ENCODE data around the gene MINK1. TPM values are rescaled to one million over a fixed set of nuclear protein-coding genes. Genes with fewer than 3 reads are reported as not detected.
A peak's percentile ranks its signal among the peaks of the same experiment; 100 is the strongest.

The MINK1 gene
- total RNA-seq, 4 donors from 2014 or later, result 128 to 406 (median 181) TPM

GRCh38 chr17:4786516-4786915 lies 46.6 kb upstream of the MINK1 start:
- in situ Hi-C loops (cut with MboI; ENCODE audit: low pct_ligation_motif_present in 1 of 4, low pct_unique_long_range_greater_than_20kb in 1 of 4, low sequenced_read_pairs in 3 of 4) (loop anchor here (10.0 to 25.0 kb wide), 3 partner anchors 52 to 101 kb away; partner anchors contain the start of genes C17orf107 (in 2 of the 4), CXCL16 (in 1 of the 4), MED11 (in 1 of the 4) and ZMYND15 (in 1 of the 4)), intact Hi-C loops (cut with DNase I; ENCODE audit: low total_unique reads) (loop anchor here (5.0 to 10.0 kb wide), 2 partner anchors 52 to 101 kb away; partner anchors contain the start of genes CXCL16, MED11 and ZMYND15)
- Histone ChIP-seq H3K4me3 (peak overlapping the region in 2 of 4 donors; percentile 7 to 21), H3K27me3 (peaks cover 45% of the 10 kb centered on the region), H3K27ac (peak overlapping the region in 1 of 4 donors; percentile 13), H3K4me1 (peaks cover 11 to 42% (median 38%) of the 10 kb centered on the region in 4 donors), H3K9me3 (no peaks in the 10 kb centered on the region), H3K36me3 (no peaks in the 10 kb centered on the region)
- TF ChIP-seq EP300 (IDR thresholded peaks at IDR 0.05; ENCODE audit: low read depth) (no peak), POLR2AphosphoS5 (IDR thresholded peaks at IDR 0.05) (peak in 1 of 3 donors; percentile 1)
- 30% methylated on average over 6 of the region's 6 CpGs; no CpG with 5 or more reads in 1 of the 2 donors for WGBS, 2 donors (ENCODE audit: low coverage in 1 of 2)
- no peak for DNase-seq

GRCh38 chr17:4788159-4788806 lies 44.9 kb upstream of the MINK1 start:
- Histone ChIP-seq H3K27ac (peak overlapping the region in 2 of 4 donors; percentile 97 to 98), H3K4me1 (peaks cover 11 to 42% (median 38%) of the 10 kb centered on the region in 4 donors), H3K27me3 (peaks cover 30% of the 10 kb centered on the region), H3K36me3 (no peaks in the 10 kb centered on the region), H3K4me3 (peak overlapping the region in 1 of 4 donors; percentile 68), H3K9me3 (no peaks in the 10 kb centered on the region)
- WGBS, 2 donors (ENCODE audit: low coverage in 1 of 2), result 70 to 74% methylated on average over 5 to 14 of the region's 14 CpGs
- intact Hi-C loops (cut with DNase I; ENCODE audit: low total_unique reads), result loop anchor here (5.0 to 10.0 kb wide), 2 partner anchors 53 to 99 kb away; partner anchors contain the start of genes CXCL16, MED11 and ZMYND15
- TF ChIP-seq POLR2AphosphoS5 (IDR thresholded peaks at IDR 0.05) (no peak), EP300 (IDR thresholded peaks at IDR 0.05; ENCODE audit: low read depth) (no peak), POLR2A (IDR thresholded peaks at IDR 0.05) (no peak)
- TF ChIP-seq, protein P1, sequence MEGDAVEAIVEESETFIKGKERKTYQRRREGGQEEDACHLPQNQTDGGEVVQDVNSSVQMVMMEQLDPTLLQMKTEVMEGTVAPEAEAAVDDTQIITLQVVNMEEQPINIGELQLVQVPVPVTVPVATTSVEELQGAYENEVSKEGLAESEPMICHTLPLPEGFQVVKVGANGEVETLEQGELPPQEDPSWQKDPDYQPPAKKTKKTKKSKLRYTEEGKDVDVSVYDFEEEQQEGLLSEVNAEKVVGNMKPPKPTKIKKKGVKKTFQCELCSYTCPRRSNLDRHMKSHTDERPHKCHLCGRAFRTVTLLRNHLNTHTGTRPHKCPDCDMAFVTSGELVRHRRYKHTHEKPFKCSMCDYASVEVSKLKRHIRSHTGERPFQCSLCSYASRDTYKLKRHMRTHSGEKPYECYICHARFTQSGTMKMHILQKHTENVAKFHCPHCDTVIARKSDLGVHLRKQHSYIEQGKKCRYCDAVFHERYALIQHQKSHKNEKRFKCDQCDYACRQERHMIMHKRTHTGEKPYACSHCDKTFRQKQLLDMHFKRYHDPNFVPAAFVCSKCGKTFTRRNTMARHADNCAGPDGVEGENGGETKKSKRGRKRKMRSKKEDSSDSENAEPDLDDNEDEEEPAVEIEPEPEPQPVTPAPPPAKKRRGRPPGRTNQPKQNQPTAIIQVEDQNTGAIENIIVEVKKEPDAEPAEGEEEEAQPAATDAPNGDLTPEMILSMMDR (IDR thresholded peaks at IDR 0.05), result no peak
- DNase-seq, result no peak
- in situ Hi-C loops (cut with MboI; ENCODE audit: low pct_ligation_motif_present in 1 of 4, low pct_unique_long_range_greater_than_20kb in 1 of 4, low sequenced_read_pairs in 3 of 4), result loop anchor here (10.0 to 25.0 kb wide), 3 partner anchors 53 to 99 kb away; partner anchors contain the start of genes C17orf107 (in 2 of the 4), CXCL16 (in 1 of the 4), MED11 (in 1 of the 4) and ZMYND15 (in 1 of the 4)

DNA sequence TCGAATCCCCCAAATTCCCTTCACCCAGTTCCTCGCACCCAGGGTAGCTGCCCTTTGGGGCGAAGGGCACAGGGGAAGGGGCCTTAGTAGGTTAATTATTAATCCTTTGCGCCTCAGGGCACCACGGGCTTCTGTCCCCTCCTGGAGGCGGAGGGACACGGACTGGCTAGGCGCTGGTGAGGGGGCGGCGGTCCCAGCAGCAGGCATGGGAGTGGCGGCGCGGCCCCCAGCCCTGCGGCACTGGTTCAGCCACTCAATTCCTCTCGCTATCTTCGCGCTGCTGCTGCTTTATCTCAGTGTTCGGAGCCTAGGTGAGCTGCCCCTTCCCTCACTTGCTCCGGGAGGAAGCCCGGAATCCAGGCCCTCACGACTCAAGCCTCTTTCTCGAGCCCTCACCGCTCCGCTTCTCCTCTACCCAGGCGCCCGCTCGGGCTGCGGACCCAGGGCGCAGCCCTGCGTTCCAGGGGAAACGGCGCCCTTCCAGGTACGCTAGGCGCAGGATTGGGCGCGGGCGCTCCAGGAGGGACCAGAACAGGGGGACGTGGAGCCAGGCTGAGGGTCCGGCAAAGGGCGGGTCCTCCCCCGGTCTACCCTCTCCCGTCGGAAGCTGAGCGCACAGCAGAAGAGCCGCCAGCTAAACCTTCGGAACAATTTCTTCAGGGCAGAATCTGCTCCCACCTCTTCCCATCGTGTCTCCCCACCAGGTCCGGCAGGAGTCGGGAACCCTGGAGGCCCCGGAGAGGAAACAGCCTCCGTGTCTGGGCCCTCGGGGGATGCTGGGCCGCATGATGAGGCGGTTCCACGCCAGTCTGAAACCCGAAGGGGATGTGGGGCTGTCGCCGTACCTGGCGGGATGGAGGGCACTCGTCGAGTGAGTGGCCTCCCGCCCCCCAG lies 44.1 kb upstream of the MINK1 start, which contains the start of gene GLTPD2:
Gene GLTPD2, plus strand, starts transcription at position 158 of the 894 bp plus-strand sequence. Its CDS starts 48 bp downstream, at position 206.
- WGBS, 2 donors (ENCODE audit: low coverage in 1 of 2), result 34% methylated on average over 59 of the region's 62 CpGs; no CpG with 5 or more reads in 1 of the 2 donors
- in situ Hi-C loops (cut with MboI; ENCODE audit: low pct_ligation_motif_present in 1 of 4, low pct_unique_long_range_greater_than_20kb in 1 of 4, low sequenced_read_pairs in 3 of 4) (loop anchor here (10.0 to 25.0 kb wide), 3 partner anchors 54 to 98 kb away; partner anchors contain the start of genes C17orf107 (in 2 of the 4), CXCL16 (in 1 of the 4), MED11 (in 1 of the 4) and ZMYND15 (in 1 of the 4)), intact Hi-C loops (cut with DNase I; ENCODE audit: low total_unique reads) (loop anchor here (5.0 to 10.0 kb wide), 2 partner anchors 54 to 98 kb away; partner anchors contain the start of genes CXCL16, MED11 and ZMYND15)
- Histone ChIP-seq H3K9me3 (no peaks in the 10 kb centered on the region), H3K4me3 (peak within 1 kb of the TSS; percentile 49 to 73 (median 68)), H3K27ac (peak within 1 kb of the TSS; percentile 95 to 99 (median 98)), H3K4me1 (peaks cover 11 to 42% (median 38%) of the 10 kb centered on the region in 4 donors), H3K27me3 (peaks cover 23% of the 10 kb centered on the region), H3K36me3 (no peaks in the 10 kb centered on the region)
- TF ChIP-seq EP300 (IDR thresholded peaks at IDR 0.05; ENCODE audit: low read depth), result no peak
- DNase-seq, result peak; percentile 19

DNA sequence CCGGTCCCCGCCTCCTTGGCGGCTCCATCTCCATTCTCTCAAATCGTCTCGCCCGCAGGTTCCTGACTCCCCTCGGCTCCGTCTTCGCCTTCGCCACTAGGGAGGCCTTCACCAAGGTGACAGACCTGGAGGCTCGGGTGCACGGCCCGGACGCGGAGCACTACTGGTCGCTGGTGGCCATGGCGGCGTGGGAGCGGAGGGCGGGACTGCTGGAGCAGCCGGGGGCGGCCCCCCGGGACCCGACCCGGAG lies 43.5 kb upstream of the MINK1 start:
- 0% methylated on average over 13 of the region's 25 CpGs; no CpG with 5 or more reads in 1 of the 2 donors for WGBS, 2 donors (ENCODE audit: low coverage in 1 of 2)
- Histone ChIP-seq H3K4me3 (peak overlapping the region; percentile 49 to 73 (median 68)), H3K9me3 (no peaks in the 10 kb centered on the region), H3K4me1 (peaks cover 11 to 42% (median 38%) of the 10 kb centered on the region in 4 donors), H3K36me3 (no peaks in the 10 kb centered on the region), H3K27ac (peak overlapping the region; percentile 95 to 99 (median 98)), H3K27me3 (peaks cover 18% of the 10 kb centered on the region)
- DNase-seq, result no peak
- in situ Hi-C loops (cut with MboI; ENCODE audit: low pct_ligation_motif_present in 1 of 4, low pct_unique_long_range_greater_than_20kb in 1 of 4, low sequenced_read_pairs in 3 of 4), result loop anchor here (10.0 to 25.0 kb wide), 3 partner anchors 55 to 98 kb away; partner anchors contain the start of genes C17orf107 (in 2 of the 4), CXCL16 (in 1 of the 4), MED11 (in 1 of the 4) and ZMYND15 (in 1 of the 4)
- TF ChIP-seq, protein P1 (IDR thresholded peaks at IDR 0.05), result no peak
- TF ChIP-seq EP300 (IDR thresholded peaks at IDR 0.05; ENCODE audit: low read depth), result no peak
- no peak for TF ChIP-seq POLR2A (IDR thresholded peaks at IDR 0.05)
- intact Hi-C loops (cut with DNase I; ENCODE audit: low total_unique reads), result loop anchor here (5.0 to 10.0 kb wide), 2 partner anchors 55 to 98 kb away; partner anchors contain the start of genes CXCL16, MED11 and ZMYND15

Measured in transverse colon (tissue), 4 donors.